GM12873 (cell line): ENCODE data around the gene ST8SIA2.

Experiments used
- TF ChIP-seq, protein P1 (sequence below): IDR thresholded peaks from 2 replicates; pipeline ENCODE4 v1.5.1; 2012; ENCODE audit warnings: low read depth, mild to moderate bottlenecking, moderate library complexity, low read length, control low read depth; ENCODE audit not compliant: insufficient read depth; ENCODE audit errors: missing control alignments

Gene ST8SIA2

DNA sequence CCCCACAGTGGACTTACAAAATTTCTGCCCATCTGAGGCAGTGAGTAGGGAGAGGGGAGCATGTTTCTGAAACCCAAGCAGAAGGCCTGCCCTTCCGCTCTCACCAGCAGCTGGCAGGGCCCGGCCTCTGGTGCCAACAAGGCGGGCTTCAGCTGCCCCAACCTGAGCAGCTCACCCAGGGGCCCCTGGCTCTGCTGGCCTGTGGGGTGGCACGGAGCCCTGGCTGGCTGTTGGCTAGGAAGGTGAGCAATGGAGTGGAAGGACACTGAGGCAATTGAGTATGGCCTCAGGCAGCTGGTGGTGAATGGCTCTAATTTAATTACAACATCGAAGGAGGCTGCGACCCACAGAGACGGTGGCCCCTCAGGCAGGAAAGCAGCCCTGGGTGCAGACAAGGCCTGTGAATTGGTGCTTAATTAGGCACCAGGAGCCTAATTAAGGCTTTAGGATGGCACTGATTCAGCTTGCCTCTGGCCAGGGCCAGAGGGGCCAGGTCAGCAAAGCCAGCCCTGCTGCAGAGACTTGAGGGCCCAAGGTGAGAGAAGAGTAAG is 60.9 kb downstream of the ST8SIA2 start:
- TF ChIP-seq, protein P1, sequence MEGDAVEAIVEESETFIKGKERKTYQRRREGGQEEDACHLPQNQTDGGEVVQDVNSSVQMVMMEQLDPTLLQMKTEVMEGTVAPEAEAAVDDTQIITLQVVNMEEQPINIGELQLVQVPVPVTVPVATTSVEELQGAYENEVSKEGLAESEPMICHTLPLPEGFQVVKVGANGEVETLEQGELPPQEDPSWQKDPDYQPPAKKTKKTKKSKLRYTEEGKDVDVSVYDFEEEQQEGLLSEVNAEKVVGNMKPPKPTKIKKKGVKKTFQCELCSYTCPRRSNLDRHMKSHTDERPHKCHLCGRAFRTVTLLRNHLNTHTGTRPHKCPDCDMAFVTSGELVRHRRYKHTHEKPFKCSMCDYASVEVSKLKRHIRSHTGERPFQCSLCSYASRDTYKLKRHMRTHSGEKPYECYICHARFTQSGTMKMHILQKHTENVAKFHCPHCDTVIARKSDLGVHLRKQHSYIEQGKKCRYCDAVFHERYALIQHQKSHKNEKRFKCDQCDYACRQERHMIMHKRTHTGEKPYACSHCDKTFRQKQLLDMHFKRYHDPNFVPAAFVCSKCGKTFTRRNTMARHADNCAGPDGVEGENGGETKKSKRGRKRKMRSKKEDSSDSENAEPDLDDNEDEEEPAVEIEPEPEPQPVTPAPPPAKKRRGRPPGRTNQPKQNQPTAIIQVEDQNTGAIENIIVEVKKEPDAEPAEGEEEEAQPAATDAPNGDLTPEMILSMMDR: no peak

DNA sequence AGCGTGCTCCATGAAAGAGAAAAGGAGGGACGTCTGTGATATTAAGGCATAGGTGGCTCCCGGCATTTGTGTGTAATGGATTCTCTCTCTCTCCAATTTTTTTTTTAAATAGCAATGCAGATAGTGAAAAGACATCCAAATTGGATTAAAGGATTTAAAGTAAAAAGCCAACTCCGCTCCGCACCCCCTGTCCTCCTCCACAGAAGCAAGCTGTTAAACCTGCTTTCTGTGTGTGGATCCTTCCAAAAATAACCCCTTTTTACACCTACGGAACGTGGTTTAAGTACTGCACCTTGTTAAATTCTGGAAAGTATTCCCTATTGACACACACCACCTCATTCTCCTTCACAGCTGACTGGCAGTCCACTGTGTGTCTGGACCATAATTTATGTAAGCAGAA is 61.6 kb downstream of the ST8SIA2 start:
- TF ChIP-seq, protein P1: no peak

DNA sequence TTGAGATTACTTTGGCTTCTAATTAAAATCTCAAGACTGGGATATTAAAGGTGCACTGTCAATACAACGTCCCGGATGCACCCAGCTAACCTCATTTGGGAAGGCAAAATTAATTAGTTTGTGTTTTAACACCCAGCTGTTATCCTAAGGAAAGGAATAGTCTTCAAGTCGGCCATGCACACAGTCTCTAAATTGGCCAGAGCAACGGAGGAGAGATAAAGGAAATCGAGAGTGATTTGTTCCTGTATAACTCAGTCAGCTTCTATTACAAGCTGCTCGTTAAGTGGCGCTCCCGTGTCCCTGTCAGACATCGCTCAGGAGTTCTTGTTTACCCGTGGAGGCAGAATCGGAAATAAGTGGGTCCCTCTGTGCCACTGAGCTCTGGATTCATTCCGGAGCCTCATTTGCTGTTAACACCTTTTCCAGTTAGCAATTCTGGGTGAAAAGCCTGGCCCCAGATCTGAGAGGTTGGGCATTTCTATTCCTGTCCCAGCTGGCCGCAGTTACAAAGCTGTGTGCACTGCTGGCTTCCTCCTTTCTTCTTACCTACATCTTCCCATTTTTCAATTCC is 63.9 kb downstream of the ST8SIA2 start:
- TF ChIP-seq, protein P1: no peak

DNA sequence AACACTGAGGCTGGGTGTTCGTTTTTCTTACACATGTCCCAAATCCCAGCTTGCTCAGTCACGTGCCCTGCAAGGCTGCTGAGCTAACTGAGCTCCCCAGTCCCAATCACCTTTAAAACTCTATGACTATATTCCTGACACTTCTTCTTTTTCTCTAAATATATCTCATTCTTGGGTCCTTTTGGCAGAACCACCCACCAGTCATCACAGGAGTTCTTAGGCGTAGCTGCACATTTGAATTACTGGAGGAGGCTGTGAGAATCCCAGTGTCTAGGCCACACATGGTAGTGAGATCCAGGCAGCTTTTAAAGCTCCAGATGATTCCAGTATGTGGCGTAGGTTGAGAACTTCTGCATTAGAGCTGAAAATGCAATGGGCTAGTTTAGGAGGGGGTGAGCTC is 66.3 kb downstream of the ST8SIA2 start:
- TF ChIP-seq, protein P1: no peak

DNA sequence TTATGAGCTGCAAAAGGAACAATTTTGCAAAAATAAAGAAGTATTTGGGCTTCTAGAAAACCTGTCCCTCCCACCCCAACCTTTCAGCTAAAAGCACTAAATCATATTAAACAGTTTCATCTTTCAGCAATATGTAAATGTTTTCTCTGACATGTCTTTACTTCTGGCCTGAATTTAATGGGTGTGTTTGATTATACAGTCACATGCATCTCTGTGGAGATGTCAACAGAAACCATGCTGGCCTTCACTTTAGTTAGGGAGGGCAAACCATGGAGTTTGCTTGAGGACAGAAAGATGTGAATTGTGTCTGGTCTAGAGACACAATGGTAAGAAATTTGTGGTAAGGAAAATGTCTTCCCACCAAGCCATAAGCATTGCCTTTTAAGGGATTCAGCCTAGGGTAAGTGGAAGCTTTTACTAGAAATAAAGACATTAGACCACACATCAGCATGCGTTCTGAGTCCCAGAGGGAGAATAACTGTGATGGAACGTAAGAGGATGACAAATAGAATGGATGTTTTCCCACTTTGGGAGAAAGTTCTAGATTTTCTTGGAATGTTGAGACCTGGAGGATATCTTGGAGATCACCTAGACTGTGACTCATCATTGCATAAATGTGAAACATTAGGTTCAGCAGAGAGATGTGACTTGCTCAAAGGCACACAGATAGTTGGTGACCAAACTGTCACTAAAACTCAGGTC is 68.9 kb downstream of the ST8SIA2 start:
- TF ChIP-seq, protein P1: no peak

DNA sequence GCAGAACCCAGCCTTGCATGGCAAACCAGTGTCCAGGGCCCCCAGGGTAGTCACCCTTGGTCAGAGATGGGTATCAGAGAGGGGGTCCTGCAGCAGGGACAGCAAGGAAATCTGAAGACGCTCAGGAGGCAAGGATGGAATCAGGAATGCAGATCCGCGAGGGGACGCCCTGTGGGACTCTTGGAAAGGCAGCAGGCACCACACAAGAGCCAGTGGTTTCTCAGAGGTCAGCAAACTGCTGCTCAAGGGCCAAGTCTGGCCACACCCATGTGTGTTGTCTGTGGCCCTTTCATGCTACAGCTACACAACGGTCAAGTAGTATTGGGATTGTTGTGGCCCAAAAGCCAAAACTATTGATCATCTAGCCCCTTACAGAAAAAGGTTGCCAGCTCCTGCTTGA is 69.7 kb downstream of the ST8SIA2 start:
- TF ChIP-seq, protein P1: no peak

DNA sequence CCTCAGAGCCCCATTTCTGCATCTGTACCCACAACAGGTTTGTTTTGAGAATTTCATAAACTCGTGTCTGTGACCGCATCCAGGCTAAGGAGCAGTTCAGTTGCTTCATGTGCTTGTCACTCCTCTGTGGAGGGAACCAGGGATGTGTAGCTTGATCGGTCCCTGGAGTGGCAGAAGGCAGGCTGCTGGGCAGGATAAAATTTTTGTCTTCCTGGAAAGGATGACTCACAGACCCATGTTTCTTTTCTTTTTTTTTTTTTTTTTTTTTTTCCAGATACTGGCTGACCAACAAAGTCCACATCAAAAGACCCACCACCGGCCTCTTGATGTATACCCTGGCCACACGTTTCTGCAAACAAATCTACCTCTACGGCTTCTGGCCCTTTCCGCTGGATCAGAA is 70.1 kb downstream of the ST8SIA2 start:
- TF ChIP-seq, protein P1: no peak
